Retina (tissue), 1 donor: ENCODE results near the gene INPP4A.
"Not testable (repeated sequence)": the region's sequence is repeated elsewhere in the genome, so short reads cannot be mapped to it uniquely, and the experiment has no call there.

ENCODE experiments used
- DNase-seq: peaks from one replicate; pipeline ENCODE4 v3.0.0-alpha.2; 2016

INPP4A gene

GRCh38 chr2:98444436-98445176 is at the start of gene INPP4A:
TSS of gene INPP4A (plus strand) at chr2:98444858. CDS start at chr2:98520049, 75,191 bp downstream.
- DNase-seq: peak; percentile 85

- DNase-seq: no peak
Measured at GRCh38 chr2:98395977-98396376, 48.7 kb upstream of the INPP4A start.

- no peak for DNase-seq
Measured at GRCh38 chr2:98396745-98397355, 47.8 kb upstream of the INPP4A start.

GRCh38 chr2:98399140-98399539 is 45.5 kb upstream of the INPP4A start:
- no peak for DNase-seq

- DNase-seq: no peak
Measured at GRCh38 chr2:98403878-98404277, 40.8 kb upstream of the INPP4A start.

- no peak for DNase-seq
Measured at GRCh38 chr2:98404556-98405250, 40.0 kb upstream of the INPP4A start.

GRCh38 chr2:98405301-98405700 is 39.4 kb upstream of the INPP4A start:
- no peak for DNase-seq

- no peak for DNase-seq
Measured at GRCh38 chr2:98408155-98408554, 36.5 kb upstream of the INPP4A start.

GRCh38 chr2:98412751-98413458 is 31.8 kb upstream of the INPP4A start:
- DNase-seq: peak; percentile 47

GRCh38 chr2:98414246-98414645 is 30.4 kb upstream of the INPP4A start:
- DNase-seq: not testable (repeated sequence)

- not testable (repeated sequence) for DNase-seq
Measured at GRCh38 chr2:98415719-98416248, 28.9 kb upstream of the INPP4A start.

GRCh38 chr2:98416383-98417159 is 28.1 kb upstream of the INPP4A start:
- no peak for DNase-seq

GRCh38 chr2:98419544-98419943 is 25.1 kb upstream of the INPP4A start:
- no peak for DNase-seq

GRCh38 chr2:98419977-98420725 is 24.5 kb upstream of the INPP4A start:
- DNase-seq: no peak

GRCh38 chr2:98422449-98422848 is 22.2 kb upstream of the INPP4A start:
- DNase-seq: no peak

- no peak for DNase-seq
Measured at GRCh38 chr2:98426771-98427170, 17.9 kb upstream of the INPP4A start.

- DNase-seq: no peak
Measured at GRCh38 chr2:98432145-98432544, 12.5 kb upstream of the INPP4A start.

- DNase-seq: no peak
Measured at GRCh38 chr2:98433363-98433964, 11.2 kb upstream of the INPP4A start.

- no peak for DNase-seq
Measured at GRCh38 chr2:98434492-98434891, 10.2 kb upstream of the INPP4A start.

GRCh38 chr2:98435670-98436069 is 9.0 kb upstream of the INPP4A start:
- not testable (repeated sequence) for DNase-seq

GRCh38 chr2:98436734-98437133 is 7.9 kb upstream of the INPP4A start:
- no peak for DNase-seq
